ENCODE measurements around the gene RFC2. TPM values are rescaled to one million over a fixed set of nuclear protein-coding genes. Genes with fewer than 3 reads are reported as not detected.

The RFC2 gene
- total RNA-seq (10 to 100 TPM; 13.7 to 14.2 TPM), polyA plus RNA-seq (10 to 100 TPM; 12.8 to 16.1 TPM)
- long read RNA-seq, donor 1, transcript RFC2-201 (11 exons, 1,695 nt) = major isoform, 68 of 90 reads
- long read RNA-seq, donor 1, transcript RFC2-202 (10 exons, 1,576 nt) = minor isoform, 9 of 90 reads
- long read RNA-seq, donor 1, partial matches to known transcripts = 0 of 90 reads
- long read RNA-seq, donor 1, other reads (novel, unspliced or antisense) = 13 of 90 reads
- long read RNA-seq, donor 2, transcript RFC2-201 (11 exons, 1,695 nt) = major isoform, 10 of 18 reads
- long read RNA-seq, donor 2, partial matches to known transcripts = 2 of 18 reads
- long read RNA-seq, donor 2, other reads (novel, unspliced or antisense) = 5 of 18 reads

GRCh38 chr7:74254129-74254857 is at the start of gene RFC2:
Gene RFC2, minus strand, starts transcription at chr7:74254399. Its CDS starts 16 bp downstream, at chr7:74254383.
- Histone ChIP-seq H3K9me3 (ENCODE audit: control insufficient read depth, low read length) (no peaks in the 10 kb centered on the region), H3K36me3 (ENCODE audit: control insufficient read depth in 1 of 2, insufficient read depth in 2 of 2, low read length in 1 of 2) (no peaks in the 10 kb centered on the region), H3K4me3 (ENCODE audit: low read length in 2 of 2) (peak within 1 kb of the TSS; percentile 70 to 85), H3K27me3 (ENCODE audit: control insufficient read depth in 1 of 2, insufficient read depth in 2 of 2, low read length in 1 of 2) (no peaks in the 10 kb centered on the region), H3K27ac (ENCODE audit: low read depth in 1 of 2, low read length in 2 of 2) (peak within 1 kb of the TSS in 1 of 2 donors; percentile 60), H3K4me1 (ENCODE audit: control insufficient read depth in 1 of 2, insufficient read depth in 2 of 2, low read length in 2 of 2) (no peaks in the 10 kb centered on the region)
- ATAC-seq (ENCODE audit: low FRiP score) = peak; percentile 100
- intact Hi-C loops (cut with DNase I) = loop anchor here in 1 of 2 donors (2.0 kb wide), 1 partner anchor 43 kb away; the partner anchor contains the start of gene LAT2
- DNase-seq = peak; percentile 98 to 99
- 0% methylated on average over 62 to 75 of the region's 75 CpGs for WGBS, 2 donors

- no peak overlapping the region for H3K27ac ChIP-seq (ENCODE audit: low read depth in 1 of 2, low read length in 2 of 2)
- H3K4me1 ChIP-seq (ENCODE audit: control insufficient read depth in 1 of 2, insufficient read depth in 2 of 2, low read length in 2 of 2) = no peaks in the 10 kb centered on the region
- WGBS, 2 donors = 9 to 10% methylated on average over 10 of the region's 10 CpGs
- no peaks in the 10 kb centered on the region for H3K27me3 ChIP-seq (ENCODE audit: control insufficient read depth in 1 of 2, insufficient read depth in 2 of 2, low read length in 1 of 2)
- ATAC-seq (ENCODE audit: low FRiP score) = no peak
- no peaks in the 10 kb centered on the region for H3K9me3 ChIP-seq (ENCODE audit: control insufficient read depth, low read length)
- intact Hi-C loops (cut with DNase I) = no loop called here
- no peaks in the 10 kb centered on the region for H3K36me3 ChIP-seq (ENCODE audit: control insufficient read depth in 1 of 2, insufficient read depth in 2 of 2, low read length in 1 of 2)
- H3K4me3 ChIP-seq (ENCODE audit: low read length in 2 of 2) = no peak overlapping the region
- DNase-seq = no peak
These were observed 48.6 kb upstream of the RFC2 start for GRCh38 chr7:74302745-74303221.

GRCh38 chr7:74300926-74301325 is 46.7 kb upstream of the RFC2 start:
- intact Hi-C loops (cut with DNase I) = no loop called here
- WGBS, 2 donors = 85 to 90% methylated on average over 4 of the region's 4 CpGs
- H3K36me3 ChIP-seq (ENCODE audit: control insufficient read depth in 1 of 2, insufficient read depth in 2 of 2, low read length in 1 of 2) = no peaks in the 10 kb centered on the region
- no peaks in the 10 kb centered on the region for H3K9me3 ChIP-seq (ENCODE audit: control insufficient read depth, low read length)
- no peak overlapping the region for H3K27ac ChIP-seq (ENCODE audit: low read depth in 1 of 2, low read length in 2 of 2)
- ATAC-seq (ENCODE audit: low FRiP score) (no peak), DNase-seq (no peak)
- H3K4me1 ChIP-seq (ENCODE audit: control insufficient read depth in 1 of 2, insufficient read depth in 2 of 2, low read length in 2 of 2) = no peaks in the 10 kb centered on the region
- H3K27me3 ChIP-seq (ENCODE audit: control insufficient read depth in 1 of 2, insufficient read depth in 2 of 2, low read length in 1 of 2) = no peaks in the 10 kb centered on the region
- no peak overlapping the region for H3K4me3 ChIP-seq (ENCODE audit: low read length in 2 of 2)

- intact Hi-C loops (cut with DNase I) = no loop called here
- no peaks in the 10 kb centered on the region for H3K36me3 ChIP-seq (ENCODE audit: control insufficient read depth in 1 of 2, insufficient read depth in 2 of 2, low read length in 1 of 2)
- no peak overlapping the region for H3K27ac ChIP-seq (ENCODE audit: low read depth in 1 of 2, low read length in 2 of 2)
- DNase-seq (no peak), ATAC-seq (ENCODE audit: low FRiP score) (no peak)
- H3K27me3 ChIP-seq (ENCODE audit: control insufficient read depth in 1 of 2, insufficient read depth in 2 of 2, low read length in 1 of 2) = no peaks in the 10 kb centered on the region
- H3K9me3 ChIP-seq (ENCODE audit: control insufficient read depth, low read length) = no peaks in the 10 kb centered on the region
- WGBS, 2 donors = 94 to 96% methylated on average over 8 of the region's 8 CpGs
- H3K4me3 ChIP-seq (ENCODE audit: low read length in 2 of 2) = no peak overlapping the region
- H3K4me1 ChIP-seq (ENCODE audit: control insufficient read depth in 1 of 2, insufficient read depth in 2 of 2, low read length in 2 of 2) = no peaks in the 10 kb centered on the region
These were observed 45.2 kb upstream of the RFC2 start for GRCh38 chr7:74299401-74299800.

- Histone ChIP-seq H3K27ac (ENCODE audit: low read depth in 1 of 2, low read length in 2 of 2) (no peak overlapping the region), H3K27me3 (ENCODE audit: control insufficient read depth in 1 of 2, insufficient read depth in 2 of 2, low read length in 1 of 2) (no peaks in the 10 kb centered on the region), H3K4me3 (ENCODE audit: low read length in 2 of 2) (no peak overlapping the region), H3K36me3 (ENCODE audit: control insufficient read depth in 1 of 2, insufficient read depth in 2 of 2, low read length in 1 of 2) (no peaks in the 10 kb centered on the region), H3K4me1 (ENCODE audit: control insufficient read depth in 1 of 2, insufficient read depth in 2 of 2, low read length in 2 of 2) (no peaks in the 10 kb centered on the region), H3K9me3 (ENCODE audit: control insufficient read depth, low read length) (no peaks in the 10 kb centered on the region)
- ATAC-seq (ENCODE audit: low FRiP score) = no peak
- DNase-seq = no peak
- WGBS, 2 donors = 84 to 89% methylated on average over 15 of the region's 15 CpGs
- intact Hi-C loops (cut with DNase I) = no loop called here
These were observed 43.5 kb upstream of the RFC2 start for GRCh38 chr7:74297516-74298233.

- Histone ChIP-seq H3K27ac (ENCODE audit: low read depth in 1 of 2, low read length in 2 of 2) (peak overlapping the region in 1 of 2 donors; percentile 22), H3K4me1 (ENCODE audit: control insufficient read depth in 1 of 2, insufficient read depth in 2 of 2, low read length in 2 of 2) (no peaks in the 10 kb centered on the region), H3K4me3 (ENCODE audit: low read length in 2 of 2) (no peak overlapping the region), H3K27me3 (ENCODE audit: control insufficient read depth in 1 of 2, insufficient read depth in 2 of 2, low read length in 1 of 2) (no peaks in the 10 kb centered on the region), H3K36me3 (ENCODE audit: control insufficient read depth in 1 of 2, insufficient read depth in 2 of 2, low read length in 1 of 2) (no peaks in the 10 kb centered on the region), H3K9me3 (ENCODE audit: control insufficient read depth, low read length) (no peaks in the 10 kb centered on the region)
- peak; percentile 65 to 82 for DNase-seq
- WGBS, 2 donors = 6 to 8% methylated on average over 17 of the region's 17 CpGs
- ATAC-seq (ENCODE audit: low FRiP score) = peak; percentile 20
- intact Hi-C loops (cut with DNase I) = loop anchor here (5.0 kb wide), 2 partner anchors 37 to 88 kb away; no protein-coding TSS in a partner anchor
These were observed 40.2 kb upstream of the RFC2 start for GRCh38 chr7:74294191-74294998.

GRCh38 chr7:74293577-74293908 is 39.3 kb upstream of the RFC2 start:
- DNase-seq = no peak
- Histone ChIP-seq H3K27me3 (ENCODE audit: control insufficient read depth in 1 of 2, insufficient read depth in 2 of 2, low read length in 1 of 2) (no peaks in the 10 kb centered on the region), H3K4me1 (ENCODE audit: control insufficient read depth in 1 of 2, insufficient read depth in 2 of 2, low read length in 2 of 2) (no peaks in the 10 kb centered on the region), H3K9me3 (ENCODE audit: control insufficient read depth, low read length) (no peaks in the 10 kb centered on the region), H3K4me3 (ENCODE audit: low read length in 2 of 2) (no peak overlapping the region), H3K27ac (ENCODE audit: low read depth in 1 of 2, low read length in 2 of 2) (no peak overlapping the region), H3K36me3 (ENCODE audit: control insufficient read depth in 1 of 2, insufficient read depth in 2 of 2, low read length in 1 of 2) (no peaks in the 10 kb centered on the region)
- WGBS, 2 donors = 48 to 63% methylated on average over 4 of the region's 4 CpGs
- intact Hi-C loops (cut with DNase I) = loop anchor here (5.0 kb wide), 2 partner anchors 36 to 89 kb away; no protein-coding TSS in a partner anchor
- ATAC-seq (ENCODE audit: low FRiP score) = no peak
